Activated gamma-delta T cell (primary cell): ENCODE results near the gene KRTAP9-7.

ENCODE experiments used
- DNase-seq: peaks from one replicate; lab custom pipeline; 2025; lab: John Stamatoyannopoulos, UW

KRTAP9-7 gene

DNA sequence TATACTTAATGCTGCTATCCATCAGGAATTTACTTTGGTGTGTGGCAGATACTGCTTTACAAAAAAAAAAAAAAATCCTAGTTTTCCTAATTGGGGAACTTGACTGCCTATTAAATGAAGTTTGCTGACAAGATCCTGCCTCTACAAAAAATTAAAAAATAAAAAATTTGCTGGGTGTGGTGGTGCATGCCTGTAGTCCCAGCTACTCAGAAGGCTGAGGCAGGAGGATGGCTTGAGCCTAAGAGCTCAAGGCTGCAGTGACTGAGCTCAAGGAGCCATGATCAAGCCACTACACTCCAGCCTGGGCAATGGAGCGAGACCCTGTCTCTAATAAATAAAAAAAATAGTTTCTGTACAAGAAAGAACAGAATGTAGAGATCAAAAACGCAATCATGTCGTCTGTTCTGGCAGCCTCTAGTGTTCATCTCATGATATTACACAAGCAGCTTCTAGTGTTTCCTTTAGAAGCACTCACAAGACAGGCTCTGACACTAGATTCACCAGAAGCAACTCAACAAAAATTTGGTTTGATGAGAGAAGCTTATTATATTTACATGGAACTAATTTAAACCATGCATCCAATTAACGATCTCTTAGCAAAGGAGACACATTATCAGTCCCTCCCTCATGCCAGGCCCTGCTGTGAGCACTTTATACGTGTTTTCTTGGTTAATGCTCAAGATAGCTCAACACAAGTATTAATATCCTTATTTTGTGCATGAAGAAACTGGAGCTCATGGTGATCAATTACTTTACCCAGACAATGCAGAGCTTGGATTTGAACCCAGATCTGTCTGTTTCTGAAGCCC lies 46.8 kb downstream of the KRTAP9-7 start:
- no peak for DNase-seq

DNA sequence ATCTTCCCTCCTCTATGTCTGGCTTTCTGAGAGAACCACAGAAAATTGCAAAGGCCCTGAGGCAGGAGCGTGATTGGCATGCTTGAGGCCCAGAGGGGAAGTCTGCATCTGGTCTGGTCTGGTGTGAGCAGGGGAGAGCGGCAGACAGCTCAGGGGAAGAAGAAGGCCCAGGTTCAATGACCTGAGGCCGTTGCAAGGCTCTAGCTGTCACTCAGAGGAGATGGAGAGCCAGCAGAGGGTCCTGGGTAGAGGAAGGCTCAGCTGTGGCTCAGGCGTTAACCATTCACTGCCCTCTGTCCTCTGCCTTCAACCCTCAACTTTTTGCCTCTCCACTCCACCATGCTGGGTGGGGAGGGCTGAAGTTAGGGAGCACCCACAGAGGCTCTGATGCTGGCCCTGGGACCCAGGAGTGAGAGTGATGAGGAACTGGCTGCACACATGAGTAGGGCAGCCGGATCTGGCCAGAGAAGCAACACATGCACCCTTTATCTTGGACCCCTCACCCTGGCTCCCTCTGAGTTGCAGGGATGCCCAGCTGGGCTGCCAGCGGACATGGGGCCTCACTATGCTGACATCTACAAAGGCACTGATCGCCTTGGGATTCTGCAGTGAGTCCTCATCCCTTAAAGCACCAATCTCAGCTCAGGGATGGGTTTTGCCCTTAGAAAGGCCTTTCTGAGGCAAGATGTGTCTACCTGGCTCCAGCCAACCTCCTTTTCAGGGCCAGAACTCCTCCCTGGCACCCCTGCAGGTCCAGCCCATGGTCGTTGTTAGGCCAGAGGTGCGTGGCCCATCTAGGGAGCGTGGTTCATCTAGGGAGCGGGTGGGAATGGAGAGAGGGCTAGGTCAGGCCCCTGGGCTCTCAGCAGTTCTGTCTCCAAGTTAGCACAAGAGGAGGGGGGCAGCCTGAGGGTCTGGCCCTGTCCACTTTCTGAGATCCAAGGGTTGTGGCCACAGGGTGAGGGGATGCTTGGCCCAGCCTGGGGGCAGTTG lies 47.7 kb downstream of the KRTAP9-7 start:
- DNase-seq: no peak

- DNase-seq: no peak
These were observed 48.9 kb downstream of the KRTAP9-7 start for GRCh38 chr17:41324180-41325075.

DNA sequence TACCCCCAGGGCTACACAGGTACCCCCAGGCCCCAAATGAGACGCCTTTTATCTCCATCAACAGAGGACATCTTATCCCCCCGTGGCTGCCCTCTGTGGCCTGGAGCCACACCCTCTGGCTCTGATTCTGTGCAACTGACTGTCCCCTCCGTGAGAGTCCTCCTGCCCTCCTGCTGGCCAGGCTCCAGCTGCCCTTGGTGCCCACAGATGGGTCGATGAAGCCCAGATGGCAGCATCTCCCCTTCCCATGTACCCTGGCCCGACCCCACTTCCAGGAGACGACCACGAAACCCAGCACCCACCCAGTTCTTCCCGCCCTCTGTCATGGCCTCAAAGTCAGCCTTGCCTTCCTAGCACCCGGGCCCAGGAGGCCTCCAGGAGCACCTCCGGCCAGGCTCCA lies 49.6 kb downstream of the KRTAP9-7 start:
- DNase-seq: no peak

- no peak for DNase-seq
These were observed 50.1 kb downstream of the KRTAP9-7 start for GRCh38 chr17:41325611-41326010.
